HPDE6-E6E7 (cell line): ENCODE data around the gene MRPL43.

Source experiments
- DNase-seq: peaks from one replicate; pipeline ENCODE4 v3.0.0; 2011; ENCODE audit warnings: missing footprints; ENCODE audit errors: extremely low spot score

The MRPL43 gene

DNA sequence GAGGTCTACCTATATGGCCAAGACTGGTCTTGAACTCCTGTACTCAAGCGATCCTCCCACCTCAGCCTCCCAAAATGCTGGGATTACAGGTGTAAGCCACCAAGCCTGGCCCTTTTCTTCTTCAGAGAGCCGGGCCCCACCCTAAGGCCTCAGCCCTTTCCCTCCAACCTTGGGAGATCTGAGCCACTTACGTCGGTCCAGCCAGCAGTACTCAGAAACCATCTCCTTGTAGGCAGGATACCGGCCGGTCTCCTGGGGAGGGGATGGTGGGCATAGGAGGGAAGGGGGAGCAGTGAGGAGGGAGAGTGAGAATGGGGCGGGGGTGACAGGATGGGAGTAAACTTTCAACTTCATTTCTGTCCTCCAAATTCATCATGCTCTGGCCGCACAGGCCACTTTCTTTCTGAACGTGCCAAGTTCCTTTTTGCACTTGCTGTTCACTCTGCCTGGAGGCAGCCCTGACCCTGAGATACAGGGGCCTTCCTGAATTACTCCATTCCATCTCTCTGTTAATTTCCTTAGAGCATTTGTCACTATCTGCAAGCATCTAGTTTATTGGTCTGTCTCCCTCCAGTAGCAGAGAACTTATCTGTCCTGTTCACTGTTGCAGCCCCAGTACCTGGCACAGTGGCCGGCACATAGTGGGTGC, 33.3 kb upstream of the MRPL43 start:
- no peak for DNase-seq

DNA sequence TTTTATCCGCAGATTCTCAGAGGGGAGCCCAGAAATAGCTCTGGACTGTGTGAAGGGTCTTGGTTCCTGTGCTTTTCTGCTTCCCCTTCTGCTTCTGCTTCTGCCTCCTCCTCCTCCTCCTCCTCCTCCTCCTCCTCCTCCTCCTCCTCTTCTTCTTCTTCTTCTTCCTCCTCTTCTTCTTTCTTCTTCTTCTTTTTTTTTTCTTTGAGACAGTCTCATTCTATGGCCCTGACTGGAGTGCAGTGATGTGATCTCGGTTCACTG, 32.1 kb upstream of the MRPL43 start:
- DNase-seq: no peak

GRCh38 chr10:101018600-101019439, 31.5 kb upstream of the MRPL43 start:
- peak; percentile 80 for DNase-seq

GRCh38 chr10:101018118-101018599, 30.9 kb upstream of the MRPL43 start:
- DNase-seq: no peak

DNA sequence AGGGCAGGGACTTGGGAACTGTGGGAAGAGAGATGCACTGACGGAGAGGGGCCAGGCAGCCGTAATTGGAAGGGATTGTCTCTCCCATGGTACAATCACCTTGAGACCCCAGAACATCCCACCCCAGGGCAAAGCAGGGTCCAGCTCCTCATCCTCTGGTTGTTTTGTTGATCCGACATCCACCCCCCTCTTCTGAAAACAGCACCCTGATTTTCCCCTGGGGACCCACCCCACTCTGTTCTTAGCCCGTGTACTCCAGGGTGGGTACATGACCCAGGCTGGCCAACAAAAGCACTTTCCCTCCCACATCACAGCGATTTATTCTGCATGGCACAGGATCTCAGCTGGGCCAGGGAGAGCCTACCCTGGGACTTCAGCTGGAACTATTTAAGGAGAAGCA, 29.5 kb upstream of the MRPL43 start:
- no peak for DNase-seq

- no peak for DNase-seq
Observed at GRCh38 chr10:101015582-101015973, 28.3 kb upstream of the MRPL43 start.

- peak; percentile 84 for DNase-seq
Observed at GRCh38 chr10:101014966-101015581, 27.8 kb upstream of the MRPL43 start.

GRCh38 chr10:101014230-101014884, 27.1 kb upstream of the MRPL43 start:
- DNase-seq: peak; percentile 54

DNA sequence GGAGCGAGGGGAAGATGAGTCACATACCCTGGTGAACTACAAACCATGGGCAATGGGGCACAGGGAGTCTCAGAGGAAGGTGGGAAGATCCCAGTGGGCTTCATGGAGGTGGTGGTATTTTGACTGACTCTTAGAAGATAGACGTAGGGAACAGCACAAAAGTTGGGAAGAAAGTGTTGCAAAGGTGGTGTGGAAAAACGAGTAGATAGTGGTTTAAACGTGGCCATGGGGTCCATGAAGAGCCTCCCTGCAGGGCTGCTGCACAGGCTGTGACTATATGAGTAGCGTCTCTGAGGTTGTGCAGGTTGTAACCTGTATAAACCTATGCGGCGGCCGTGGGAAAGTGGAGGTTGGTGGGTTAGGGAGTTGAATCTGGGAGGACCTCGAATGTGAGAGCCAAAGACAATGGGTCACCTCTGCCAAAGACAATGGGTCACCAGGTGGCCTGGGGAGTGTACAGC, 26.1 kb upstream of the MRPL43 start:
- peak; percentile 33 for DNase-seq

DNA sequence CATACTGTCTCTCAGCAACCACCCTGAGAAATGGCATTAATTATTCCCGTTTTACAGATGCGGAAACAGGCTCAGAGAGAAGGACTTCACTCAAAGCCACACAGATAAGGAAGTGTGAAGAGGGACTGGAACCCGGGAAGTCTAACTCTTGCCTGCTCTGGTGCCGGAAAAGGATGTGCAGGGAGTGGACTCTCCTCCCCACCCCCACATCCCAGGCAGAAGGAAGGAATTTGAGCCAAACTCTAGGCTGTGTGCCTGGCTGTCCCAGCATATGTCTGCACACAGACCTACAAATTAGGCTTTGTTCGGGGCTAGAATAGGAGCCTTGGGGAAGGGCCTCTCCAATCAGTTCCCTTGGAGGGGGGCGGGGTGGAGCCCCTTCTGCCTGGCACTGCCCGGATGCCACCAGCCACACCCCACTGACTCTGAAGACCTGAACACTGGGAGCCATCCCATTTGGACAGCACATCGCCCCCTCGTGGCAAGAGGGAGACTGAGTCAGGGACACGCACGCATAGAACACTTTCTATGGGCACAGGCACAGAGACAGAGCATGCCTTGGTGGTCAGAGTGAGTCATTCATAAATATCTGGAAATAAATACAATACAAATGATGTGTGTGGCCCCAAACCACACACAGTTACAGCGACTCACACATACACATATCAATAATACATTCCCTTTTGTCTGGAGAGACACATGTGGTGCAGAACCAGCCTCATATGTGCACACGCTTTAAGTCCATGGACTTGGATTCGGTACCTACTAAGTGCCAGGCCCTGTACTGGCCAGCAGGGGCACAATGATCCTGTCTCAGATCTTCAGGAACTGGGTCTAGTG, 25.4 kb upstream of the MRPL43 start:
- DNase-seq: peak; percentile 86

DNA sequence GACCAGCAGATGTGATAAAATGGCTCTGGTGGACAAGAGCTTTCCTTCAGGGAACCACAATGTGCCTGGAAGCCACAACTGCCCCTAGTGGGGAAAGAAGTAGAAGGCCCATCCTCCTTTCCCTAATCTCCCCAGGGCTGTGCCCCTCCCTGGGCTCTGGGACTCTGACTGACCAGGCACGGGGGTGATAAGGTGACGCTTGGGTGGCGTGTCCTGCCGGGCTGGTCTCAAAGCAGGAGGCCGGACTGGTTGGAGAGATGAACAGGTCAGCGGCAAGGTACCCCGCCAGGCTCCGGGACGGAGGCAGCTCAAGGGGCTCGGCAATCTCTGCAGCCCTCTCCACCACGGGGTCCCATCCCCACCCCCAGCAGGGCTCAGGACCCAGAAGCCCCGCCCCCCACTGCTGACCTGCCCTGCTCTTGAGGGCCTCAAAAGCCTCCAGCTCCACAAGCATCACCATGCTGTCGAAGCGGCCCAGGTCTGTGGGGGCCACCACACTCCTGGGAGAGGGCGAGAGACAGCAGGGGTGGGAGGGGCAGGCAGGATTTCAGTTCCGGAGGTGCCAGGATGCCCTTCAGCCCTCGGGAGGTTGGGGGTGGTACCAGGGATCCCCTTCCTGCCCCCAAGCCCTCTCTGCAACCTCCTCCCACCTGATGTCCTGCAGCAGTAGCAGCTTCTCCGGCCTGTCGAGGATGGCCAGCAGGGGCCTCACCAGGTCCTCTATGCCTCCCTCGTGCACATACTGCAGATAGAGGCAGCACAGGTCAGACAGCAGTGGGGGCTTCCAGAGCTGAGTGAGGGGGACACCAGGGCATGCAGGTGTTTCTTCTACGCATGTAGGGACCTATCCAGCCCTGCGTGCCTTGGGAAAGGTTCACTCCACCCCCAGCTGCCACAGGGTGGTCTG, 24.5 kb upstream of the MRPL43 start:
- DNase-seq: no peak

GRCh38 chr10:101010329-101010728, 23.0 kb upstream of the MRPL43 start:
- DNase-seq: no peak

DNA sequence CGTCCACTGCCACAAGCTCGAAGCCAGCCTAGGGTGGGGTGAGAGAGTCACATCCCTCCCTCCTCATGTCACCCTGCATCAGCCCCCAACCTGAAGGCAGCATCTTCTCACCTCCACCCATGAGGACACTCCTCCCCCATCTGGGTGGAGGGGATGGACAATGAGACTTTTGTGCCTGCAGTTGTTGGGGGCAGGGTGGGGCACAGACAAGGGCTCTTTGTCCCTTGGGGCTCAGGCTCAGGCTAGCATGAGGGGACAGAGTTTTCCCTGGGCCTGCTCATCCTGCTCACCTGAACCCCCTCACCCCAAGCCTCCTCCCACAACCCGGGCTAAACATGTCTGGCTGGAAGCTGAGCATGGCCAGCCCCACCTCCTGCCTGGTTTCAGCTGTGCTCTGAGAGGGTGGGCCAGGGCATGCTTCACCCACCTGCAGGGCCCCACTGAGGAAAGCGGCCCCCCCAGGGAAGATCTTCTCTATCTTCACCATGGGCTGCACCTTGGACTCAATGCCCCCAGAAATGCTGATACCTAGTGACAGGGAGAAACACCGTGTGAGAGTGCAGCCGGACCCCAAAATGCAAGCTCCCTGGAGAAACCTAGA, 21.6 kb upstream of the MRPL43 start:
- no peak for DNase-seq

DNA sequence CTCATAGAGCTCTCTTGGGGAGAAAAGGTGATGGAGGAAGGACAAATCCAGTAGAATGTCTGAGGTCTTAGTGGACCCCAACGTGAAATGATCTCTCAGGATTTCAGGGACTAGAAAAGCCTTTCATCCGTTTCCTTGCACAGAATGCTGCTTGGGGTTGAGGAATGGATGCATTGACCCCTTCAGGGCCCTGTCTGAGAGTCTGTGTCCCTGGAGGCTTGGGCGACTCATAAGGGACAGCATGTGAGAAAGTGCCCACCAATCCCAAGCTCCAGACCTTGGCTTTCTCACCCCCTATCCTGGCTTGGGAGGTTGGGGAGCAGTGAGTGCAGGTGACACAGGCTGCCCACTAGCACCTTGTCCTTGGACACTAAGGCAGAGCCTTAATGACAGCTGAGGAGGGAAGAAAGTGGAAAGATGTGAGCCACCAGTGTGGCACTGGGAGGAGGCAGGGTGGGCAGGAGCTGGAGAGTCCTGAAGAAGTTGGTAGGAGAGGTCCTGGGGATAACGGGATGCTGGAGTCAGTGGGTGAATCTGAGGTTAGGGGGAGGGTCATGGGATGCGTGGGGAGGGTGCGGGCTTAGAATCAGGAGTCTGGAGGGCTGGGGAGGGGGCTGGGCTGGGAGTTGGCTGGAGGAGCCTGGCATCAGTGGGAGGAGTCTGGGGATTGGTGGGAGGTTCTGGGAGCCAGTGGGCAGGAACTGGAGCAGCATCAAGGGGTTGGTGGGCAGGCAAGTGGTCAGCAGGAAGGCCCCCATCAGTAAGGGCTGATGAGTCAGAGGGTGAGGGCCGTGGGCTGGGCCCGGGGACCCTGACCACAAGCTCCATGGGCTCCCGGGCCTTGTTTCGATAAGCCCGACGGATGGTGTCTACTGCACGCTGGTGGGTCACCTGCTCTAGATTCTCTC, 20.9 kb upstream of the MRPL43 start:
- no peak for DNase-seq

DNA sequence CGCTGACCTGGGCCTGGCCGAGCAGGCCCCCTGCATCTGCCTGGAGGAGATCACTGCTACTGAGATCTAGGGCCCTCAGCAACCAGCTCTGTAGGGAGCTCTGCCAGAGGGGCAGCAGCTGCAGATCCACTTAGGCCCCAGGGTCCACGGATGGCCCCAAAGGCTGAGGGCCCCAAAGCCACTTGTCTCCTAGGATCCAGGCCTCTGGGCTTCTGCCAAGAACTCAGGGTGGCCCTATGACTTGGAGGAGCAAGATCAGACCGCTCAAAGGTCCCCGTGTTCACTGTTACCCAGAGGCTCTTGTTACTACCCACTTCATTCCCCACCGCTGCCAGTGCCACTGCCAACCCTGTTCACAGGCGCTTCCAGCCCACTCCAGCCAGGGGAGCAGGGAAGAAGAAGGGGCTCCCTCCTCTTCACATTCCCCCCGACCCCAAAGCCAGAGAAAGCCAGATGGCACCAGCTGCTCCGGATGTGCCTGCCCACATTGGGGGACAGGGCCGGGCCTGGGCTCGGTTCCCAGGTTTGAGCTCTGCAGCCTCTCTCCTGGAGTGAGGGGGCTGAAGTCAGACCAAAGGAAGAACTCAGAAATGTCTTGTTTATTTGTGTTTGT, 19.9 kb upstream of the MRPL43 start:
- DNase-seq: no peak

DNA sequence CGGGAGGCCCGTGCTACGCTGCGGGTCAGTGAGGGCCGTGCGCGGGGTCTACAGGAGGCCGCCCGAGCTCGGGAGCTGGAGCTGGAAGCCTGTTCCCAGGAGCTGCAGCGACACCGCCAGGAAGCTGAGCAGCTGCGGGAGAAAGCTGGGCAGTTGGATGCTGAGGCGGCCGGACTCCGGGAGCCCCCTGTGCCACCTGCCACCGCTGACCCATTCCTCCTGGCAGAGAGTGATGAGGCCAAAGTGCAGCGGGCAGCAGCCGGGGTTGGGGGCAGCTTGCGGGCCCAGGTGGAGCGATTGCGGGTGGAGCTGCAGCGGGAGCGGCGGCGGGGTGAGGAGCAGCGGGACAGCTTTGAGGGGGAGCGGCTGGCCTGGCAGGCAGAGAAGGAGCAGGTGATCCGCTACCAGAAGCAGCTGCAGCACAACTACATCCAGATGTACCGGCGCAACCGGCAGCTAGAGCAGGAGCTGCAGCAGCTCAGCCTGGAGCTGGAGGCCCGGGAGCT, 19.3 kb upstream of the MRPL43 start:
- DNase-seq: no peak

- no peak for DNase-seq
Observed at GRCh38 chr10:101005869-101006567, 18.7 kb upstream of the MRPL43 start.

DNA sequence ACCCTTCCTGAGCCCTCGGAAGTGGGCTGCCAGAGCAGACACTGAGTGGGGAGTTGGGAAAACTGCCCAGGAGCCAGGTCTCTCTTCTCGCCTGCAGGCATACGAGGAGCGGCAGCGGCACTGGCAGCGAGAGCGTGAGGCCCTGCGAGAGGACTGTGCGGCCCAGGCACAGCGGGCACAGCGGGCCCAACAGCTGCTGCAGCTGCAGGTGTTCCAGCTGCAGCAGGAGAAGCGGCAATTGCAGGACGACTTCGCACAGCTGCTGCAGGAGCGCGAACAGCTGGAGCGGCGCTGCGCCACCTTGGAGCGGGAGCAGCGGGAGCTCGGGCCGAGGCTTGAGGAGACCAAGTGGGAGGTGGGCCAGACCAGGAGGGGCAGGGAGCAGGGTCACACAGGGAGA, 18.1 kb upstream of the MRPL43 start:
- no peak for DNase-seq
